K562 (cell line): ENCODE data around the gene STMN3. TPM values are rescaled to one million over a fixed set of nuclear protein-coding genes. Genes with fewer than 3 reads are reported as not detected.

Experiments
- ATAC-seq: fragments of 200-7000 bp; cut with Tn5 transposase; 3 replicates; pipeline ENCODE4 v1.9.1; 2020; ENCODE audit warnings: moderate library complexity
- BruUV-seq: library from RNA; stranded (reverse); fragments of 400-500 nt; replicated peaks from 2 replicates; lab custom pipeline; 2021; lab: Mats Ljungman, UMichigan
- CTCF ChIA-PET: fragments of 300-600 bp; formaldehyde crosslinking; extraction: SDS; loops from one replicate; lab custom pipeline; 2021; ENCODE audit warnings: low intra/inter-chr PET ratio; lab: Yijun Ruan, JAX
- POLR2A ChIA-PET: fragments of 300-600, 350-650 bp; sonication (Branson Sonifier 250); formaldehyde crosslinking; extraction: SDS; loops from one replicate; lab custom pipeline; 2021; ENCODE audit warnings: antibody characterized with exemption, inconsistent platforms; lab: Yijun Ruan, JAX
- DNase-seq, 4 experiments: peaks; one replicate each; pipeline versions ENCODE4 v3.0.0 to v3.0.0-alpha.2; 2011 to 2018; ENCODE audit warnings: low spot score in 3 of 4, mixed read lengths in 3 of 4; ENCODE audit errors: extremely low read depth in 1 of 4
- FAIRE-seq: peaks from 2 replicates; lab custom pipeline; 2011; peaks lifted over from hg19 to GRCh38; lab: Jason Lieb, UNC
- H2AFZ ChIP-seq: 2 replicates; pipeline ENCODE4 v1.6.0; 2011; ENCODE audit warnings: low read depth, low read length, control low read depth, inconsistent platforms
- H3K27ac ChIP-seq: fragments of 200-600 bp; 3 replicates; pipeline ENCODE4 v1.8.0; 2011; ENCODE audit warnings: low read depth, mild to moderate bottlenecking, control low read depth, inconsistent platforms, low read length, moderate library complexity, mixed read lengths; ENCODE audit errors: extremely low read depth
- H3K27me3 ChIP-seq, 2 experiments: fragments of 300-600 bp in 1 of 2; 2 replicates in 1 of 2; 3 replicates in 1 of 2; pipeline versions ENCODE4 v1.6.0 to v1.8.0; 2011; ENCODE audit warnings: inconsistent platforms in 2 of 2, low read length in 2 of 2, mild to moderate bottlenecking in 1 of 2, mixed read lengths in 1 of 2, moderate library complexity in 1 of 2; ENCODE audit not compliant: control insufficient read depth in 2 of 2, insufficient read depth in 2 of 2
- H3K36me3 ChIP-seq: fragments of 300-600 bp; 3 replicates; pipeline ENCODE4 v1.8.0; 2011; ENCODE audit warnings: mild to moderate bottlenecking, low read length, inconsistent platforms; ENCODE audit not compliant: control insufficient read depth, insufficient read depth
- H3K4me1 ChIP-seq, 2 experiments: fragments of 200-600 bp in 1 of 2; replicated peaks in 1 of 2; 2 replicates in 1 of 2; 3 replicates in 1 of 2; pipeline versions ENCODE4 v1.5.1 to v1.8.0; 2011; ENCODE audit warnings: inconsistent platforms in 2 of 2, low read length in 2 of 2, mild to moderate bottlenecking in 1 of 2, mixed read lengths in 1 of 2, moderate library complexity in 1 of 2; ENCODE audit not compliant: control insufficient read depth in 2 of 2, insufficient read depth in 2 of 2
- H3K4me2 ChIP-seq: 2 replicates; pipeline ENCODE4 v1.6.1; 2011; ENCODE audit warnings: low read length, control low read depth, inconsistent platforms, mixed read lengths; ENCODE audit not compliant: insufficient read depth
- H3K4me3 ChIP-seq: fragments of 200-600 bp; sonication (generic), shearing (Covaris generic); 2 replicates; pipeline ENCODE4 v1.5.1; 2016; ENCODE audit warnings: control low read depth, inconsistent platforms
- H3K79me2 ChIP-seq: fragments of 200-600 bp; 3 replicates; pipeline ENCODE4 v1.8.0; 2011; ENCODE audit warnings: low read length, inconsistent platforms; ENCODE audit not compliant: control insufficient read depth, insufficient read depth
- H3K9ac ChIP-seq, 2 experiments: 2 replicates each; pipeline versions ENCODE4 v1.6.0 to v1.6.1; 2011; ENCODE audit warnings: low read depth in 2 of 2, low read length in 2 of 2, control low read depth in 1 of 2, inconsistent platforms in 1 of 2, mild to moderate bottlenecking in 1 of 2, mixed read lengths in 1 of 2; ENCODE audit not compliant: insufficient read depth in 1 of 2
- H3K9me1 ChIP-seq: one replicate; pipeline ENCODE4 v1.6.0; 2011; ENCODE audit warnings: inconsistent platforms, mild to moderate bottlenecking, low read length, moderate library complexity; ENCODE audit not compliant: control insufficient read depth, insufficient read depth
- H3K9me3 ChIP-seq: replicated peaks from 2 replicates; pipeline ENCODE4 v1.5.1; 2011; ENCODE audit warnings: low read depth, low read length, inconsistent platforms; ENCODE audit not compliant: control insufficient read depth, insufficient read depth
- H4K20me1 ChIP-seq: replicated peaks from 2 replicates; pipeline ENCODE4 v1.6.1; 2011; ENCODE audit warnings: low read length, inconsistent platforms, mixed read lengths; ENCODE audit not compliant: control insufficient read depth, insufficient read depth
- HDAC2 ChIP-seq: fragments of 450-650 bp; IDR thresholded peaks from 2 replicates; pipeline ENCODE4 v1.6.1; 2016; ENCODE audit warnings: mild to moderate bottlenecking
- ZNF75A ChIP-seq: fragments of 450-650 bp; formaldehyde crosslinking; IDR thresholded peaks from 2 replicates; pipeline ENCODE4 v1.4.0; 2020; ENCODE audit warnings: mild to moderate bottlenecking
- WGBS: fragments of 100-300 bp; shearing (Covaris generic); methylation state at CpG from one replicate; pipeline ENCODE4 v1.1.6; 2016; ENCODE audit warnings: low coverage, mixed read lengths; ENCODE audit not compliant: insufficient coverage; ENCODE audit errors: missing lambda C conversion rate; 5-methylcytosine and 5-hydroxymethylcytosine counted together
- in situ Hi-C: fragments of 300-500 bp; cut with MboI; formaldehyde crosslinking; loops from 4 replicates; pipeline ENCODE4 v1.15.0; 2018; ENCODE audit warnings: inconsistent platforms, mixed read lengths
- intact Hi-C: fragments of 100-400 bp; cut with micrococcal nuclease; formaldehyde crosslinking; loops from 2 replicates; pipeline ENCODE4 v1.14.2; 2022
- polyA plus RNA-seq, 8 experiments: library from polyadenylated mRNA; depleted of rRNA in 4 of 8; stranded (reverse) in 5 of 8; unstranded in 3 of 8; fragments of >200 nt; fragmentation: Nextera tagmentation in 2 of 8; fragmentation: Illumina TruSeq in 1 of 8; extraction: Ambion mirVana in 2 of 8; extraction: Trizol in 1 of 8; gene quantifications; 2 replicates each; pipeline versions ENCODE4 v1.2.1 to v1.2.3, GENCODE V29; 2011 to 2014; ENCODE audit warnings: inconsistent platforms in 1 of 8, missing spikeins in 1 of 8
- total RNA-seq, 7 experiments: library from RNA; depleted of rRNA in 6 of 7; stranded (reverse); fragments of >200 nt in 6 of 7; fragmentation: Illumina TruSeq in 2 of 7; extraction: Trizol in 2 of 7; gene quantifications; 2 replicates each; pipeline versions ENCODE4 v1.2.1 to v1.2.3, GENCODE V29; 2011 to 2021; ENCODE audit warnings: low replicate concordance in 1 of 7
- TF ChIP-seq, protein P1 (sequence below): fragments of 450-650 bp; conservative IDR thresholded peaks from 2 replicates; pipeline ENCODE4 v1.6.1; 2016; ENCODE audit warnings: missing genetic modification characterization, low read depth, mild to moderate bottlenecking, control low read depth, missing compliant biosample characterization

STMN3 gene
- total and polyA plus RNA-seq, 9 of the 15 experiments (the other 6 are each of a cell fraction or from before 2014, with no cell fraction given): 0.70 to 65.6 (median 29.4) TPM

DNA sequence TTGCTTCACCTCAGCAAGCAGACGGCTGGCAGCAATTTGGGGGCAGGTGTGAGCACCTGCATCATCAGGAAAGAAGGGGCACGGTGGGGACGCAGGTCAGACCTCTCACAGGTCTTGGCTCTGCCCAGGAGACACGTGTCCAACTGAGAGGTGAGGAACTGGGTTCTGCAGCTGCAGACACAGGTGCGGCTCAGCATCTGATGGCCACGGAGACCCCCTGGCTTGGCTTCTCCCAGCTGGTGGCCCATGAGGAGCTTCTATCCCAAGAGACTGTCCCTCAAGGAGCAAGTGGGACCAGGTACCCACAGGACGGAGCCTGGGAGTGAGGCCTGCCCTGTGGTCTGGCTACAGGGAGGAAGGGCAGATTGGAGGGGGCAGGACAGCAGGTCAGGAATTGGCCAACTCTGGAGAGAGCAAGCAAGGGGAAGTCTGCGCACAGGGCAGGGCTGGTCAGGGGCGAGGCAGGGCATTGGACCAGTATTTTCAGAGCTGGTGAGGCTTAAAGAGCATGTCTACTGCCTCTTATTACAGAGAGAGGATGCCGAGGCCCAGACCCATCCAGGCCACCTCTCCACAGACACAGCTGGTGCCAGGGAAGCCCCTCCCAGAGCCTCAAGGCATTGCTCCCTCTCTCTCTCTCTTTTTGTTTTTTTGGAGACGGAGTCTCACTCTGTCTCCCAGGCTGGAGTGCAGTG, 4.2 kb downstream of the STMN3 start:
- DNase-seq (no peak), ATAC-seq (no peak), FAIRE-seq (no peak)
- Histone ChIP-seq H4K20me1 (no peaks in the 10 kb centered on the region; the same call in 1 of the 2 replicates), H3K79me2 (peaks cover 38% of the 10 kb centered on the region), H3K4me3 (no peak overlapping the region), H3K9me3 (no peaks in the 10 kb centered on the region), H2AFZ (no peak overlapping the region), H3K36me3 (peaks cover 7% of the 10 kb centered on the region; the same call in 1 of the 3 replicates), H3K4me2 (no peak overlapping the region), H3K9ac (peak overlapping the region in 1 of 2 experiments; percentile 77; a peak in 2 of 4 replicates), H3K27ac (no peak overlapping the region), H3K4me1 (peaks cover 16 to 55% of the 10 kb centered on the region in 2 experiments), H3K9me1 (peaks cover 3% of the 10 kb centered on the region), H3K27me3 (no peaks in the 10 kb centered on the region)
- WGBS: 68% methylated on average over 10 of the region's 11 CpGs
- ChIA-PET POLR2A (interaction anchor here (1.0 kb wide), 1 partner anchor 9 kb away, joined by 5 read pairs; no protein-coding TSS in a partner anchor), CTCF (no interaction called here)
- no TSS peak for BruUV-seq
- intact Hi-C loops: no loop called here
- TF ChIP-seq, protein P1, sequence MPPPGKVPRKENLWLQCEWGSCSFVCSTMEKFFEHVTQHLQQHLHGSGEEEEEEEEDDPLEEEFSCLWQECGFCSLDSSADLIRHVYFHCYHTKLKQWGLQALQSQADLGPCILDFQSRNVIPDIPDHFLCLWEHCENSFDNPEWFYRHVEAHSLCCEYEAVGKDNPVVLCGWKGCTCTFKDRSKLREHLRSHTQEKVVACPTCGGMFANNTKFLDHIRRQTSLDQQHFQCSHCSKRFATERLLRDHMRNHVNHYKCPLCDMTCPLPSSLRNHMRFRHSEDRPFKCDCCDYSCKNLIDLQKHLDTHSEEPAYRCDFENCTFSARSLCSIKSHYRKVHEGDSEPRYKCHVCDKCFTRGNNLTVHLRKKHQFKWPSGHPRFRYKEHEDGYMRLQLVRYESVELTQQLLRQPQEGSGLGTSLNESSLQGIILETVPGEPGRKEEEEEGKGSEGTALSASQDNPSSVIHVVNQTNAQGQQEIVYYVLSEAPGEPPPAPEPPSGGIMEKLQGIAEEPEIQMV: no peak
- no peak for TF ChIP-seq HDAC2
- TF ChIP-seq ZNF75A (CRISPR knock-in tag): no peak
- in situ Hi-C loops: no loop called here
